H1 (cell line): ENCODE results near the gene FSTL4. TPM values are rescaled to one million over a fixed set of nuclear protein-coding genes. Genes with fewer than 3 reads are reported as not detected.

Experiments used
- CTCF ChIA-PET: fragments of 300-600 bp; sonication (Branson Sonifier 250); formaldehyde crosslinking; loops from one replicate; lab custom pipeline; 2021; ENCODE audit not compliant: partially characterized antibody; lab: Charles Lee
- POLR2A ChIA-PET: fragments of 300-600 bp; sonication (Branson Sonifier 250); formaldehyde crosslinking; loops from one replicate; lab custom pipeline; 2021; ENCODE audit warnings: inconsistent platforms; ENCODE audit not compliant: partially characterized antibody; lab: Charles Lee
- DNase-seq, 2 experiments: peaks; one replicate each; pipeline versions ENCODE4 v3.0.0 to v3.0.0-alpha.2; 2010 to 2022; ENCODE audit warnings: low spot score in 2 of 2, low read depth in 1 of 2, mixed read lengths in 1 of 2
- FAIRE-seq: peaks from 2 replicates; lab custom pipeline; 2011; peaks lifted over from hg19 to GRCh38; lab: Jason Lieb, UNC
- H2AFZ ChIP-seq: 2 replicates; pipeline ENCODE4 v1.8.1; 2012; ENCODE audit warnings: low read length, inconsistent platforms
- H2AK5ac ChIP-seq: 2 replicates; pipeline ENCODE4 v1.6.1; 2013; ENCODE audit warnings: low read depth, low read length
- H2BK120ac ChIP-seq: replicated peaks from 2 replicates; pipeline ENCODE3; 2013; ENCODE audit warnings: low read depth, low read length, inconsistent platforms
- H2BK12ac ChIP-seq: 2 replicates; pipeline ENCODE4 v1.6.1; 2013; ENCODE audit warnings: low read depth, low read length
- H2BK15ac ChIP-seq: 2 replicates; pipeline ENCODE4 v1.6.1; 2013; ENCODE audit warnings: low read length
- H2BK20ac ChIP-seq: 2 replicates; pipeline ENCODE4 v1.6.1; 2013; ENCODE audit warnings: low read length
- H2BK5ac ChIP-seq: 2 replicates; pipeline ENCODE4 v1.6.1; 2013; ENCODE audit warnings: low read depth, low read length
- H3K14ac ChIP-seq: 2 replicates; pipeline ENCODE4 v1.6.1; 2013; ENCODE audit warnings: inconsistent platforms; ENCODE audit not compliant: insufficient read length
- H3K18ac ChIP-seq: 2 replicates; pipeline ENCODE4 v1.6.1; 2013; ENCODE audit warnings: low read length; ENCODE audit errors: extremely low read depth
- H3K23ac ChIP-seq: 2 replicates; pipeline ENCODE4 v1.6.1; 2013; ENCODE audit warnings: inconsistent platforms; ENCODE audit not compliant: insufficient read length
- H3K23me2 ChIP-seq: 2 replicates; pipeline ENCODE4 v1.6.1; 2013; ENCODE audit warnings: low read depth, low read length
- H3K27ac ChIP-seq: 2 replicates; pipeline ENCODE4 v1.6.1; 2011; ENCODE audit warnings: low read depth, low read length, inconsistent platforms
- H3K27me3 ChIP-seq, 4 experiments: replicated peaks in 1 of 4; 1 replicate in 1 of 4; 2 replicates in 3 of 4; pipeline versions ENCODE4 v1.6.1 to v1.8.1; 2011 to 2013; ENCODE audit warnings: low read length in 3 of 4, mild to moderate bottlenecking in 3 of 4, inconsistent platforms in 2 of 4, mixed read lengths in 2 of 4, moderate library complexity in 1 of 4; ENCODE audit not compliant: control insufficient read depth in 3 of 4, insufficient read depth in 3 of 4; ENCODE audit errors: extremely low read depth in 1 of 4
- H3K36me3 ChIP-seq, 4 experiments: 2 replicates each; pipeline versions ENCODE4 v1.6.1 to v1.8.1; 2011 to 2013; ENCODE audit warnings: mild to moderate bottlenecking in 4 of 4, low read length in 3 of 4, moderate library complexity in 2 of 4, control low read depth in 1 of 4, inconsistent platforms in 1 of 4; ENCODE audit not compliant: insufficient read depth in 4 of 4, control insufficient read depth in 2 of 4
- H3K4ac ChIP-seq: replicated peaks from 2 replicates; pipeline ENCODE3; 2013; ENCODE audit warnings: low read length, low read depth, mixed read lengths, inconsistent platforms; ENCODE audit not compliant: insufficient read length
- H3K4me1 ChIP-seq, 4 experiments: replicated peaks in 1 of 4; 1 replicate in 1 of 4; 2 replicates in 3 of 4; pipeline versions ENCODE4 v1.6.1 to v1.8.1; 2011 to 2013; ENCODE audit warnings: low read length in 3 of 4, inconsistent platforms in 2 of 4, mixed read lengths in 1 of 4; ENCODE audit not compliant: insufficient read depth in 4 of 4, control insufficient read depth in 3 of 4
- H3K4me2 ChIP-seq, 2 experiments: 2 replicates each; pipeline versions ENCODE4 v1.6.1 to v1.8.1; 2011 to 2013; ENCODE audit warnings: low read depth in 2 of 2, low read length in 2 of 2, control low read depth in 1 of 2, inconsistent platforms in 1 of 2, mild to moderate bottlenecking in 1 of 2; ENCODE audit not compliant: insufficient read depth in 1 of 2
- H3K4me3 ChIP-seq, 4 experiments: fragments of 200-600, 300-600 bp in 1 of 4; sonication (generic), shearing (Covaris generic), sonication (Bioruptor Twin) in 1 of 4; 2 replicates each; pipeline versions ENCODE4 v1.5.1 to v1.8.1; 2011 to 2016; ENCODE audit warnings: low read length in 4 of 4, low read depth in 3 of 4, control low read depth in 2 of 4, inconsistent platforms in 2 of 4, mild to moderate bottlenecking in 2 of 4, mixed read lengths in 1 of 4, moderate library complexity in 1 of 4; ENCODE audit not compliant: insufficient read depth in 2 of 4; ENCODE audit errors: extremely low read depth in 1 of 4
- H3K56ac ChIP-seq: replicated peaks from 2 replicates; pipeline ENCODE3; 2013; ENCODE audit warnings: low read depth, mild to moderate bottlenecking, mixed read lengths, low read length, inconsistent platforms; ENCODE audit not compliant: insufficient read length
- H3K79me1 ChIP-seq: 2 replicates; pipeline ENCODE4 v1.6.1; 2013; ENCODE audit warnings: low read depth, low read length, control low read depth
- H3K79me2 ChIP-seq, 2 experiments: 2 replicates each; pipeline versions ENCODE4 v1.6.1 to v1.8.1; 2012 to 2013; ENCODE audit warnings: low read length in 2 of 2, mild to moderate bottlenecking in 2 of 2, inconsistent platforms in 1 of 2; ENCODE audit not compliant: insufficient read depth in 2 of 2, control insufficient read depth in 1 of 2
- H3K9ac ChIP-seq, 4 experiments: replicated peaks in 1 of 4; 1 replicate in 1 of 4; 2 replicates in 3 of 4; pipeline versions ENCODE4 v1.6.1 to v1.8.1; 2011 to 2013; ENCODE audit warnings: low read depth in 3 of 4, low read length in 3 of 4, control low read depth in 2 of 4, mild to moderate bottlenecking in 2 of 4, moderate library complexity in 2 of 4, inconsistent platforms in 1 of 4; ENCODE audit errors: extremely low read depth in 1 of 4
- H3K9me3 ChIP-seq, 2 experiments: 2 replicates each; pipeline versions ENCODE4 v1.6.1 to v1.8.1; 2012 to 2013; ENCODE audit warnings: mild to moderate bottlenecking in 2 of 2, moderate library complexity in 2 of 2, control low read depth in 1 of 2, inconsistent platforms in 1 of 2, low read depth in 1 of 2, low read length in 1 of 2, mixed read lengths in 1 of 2; ENCODE audit not compliant: insufficient read depth in 2 of 2
- H4K20me1 ChIP-seq, 2 experiments: replicated peaks in 1 of 2; 2 replicates each; pipeline versions ENCODE3 to v1.8.1; 2011 to 2013; ENCODE audit warnings: inconsistent platforms in 2 of 2, low read length in 2 of 2, mild to moderate bottlenecking in 1 of 2; ENCODE audit not compliant: insufficient read depth in 2 of 2, control insufficient read depth in 1 of 2
- H4K5ac ChIP-seq: 2 replicates; pipeline ENCODE4 v1.6.1; 2013; ENCODE audit warnings: low read length, low read depth, mixed read lengths, inconsistent platforms; ENCODE audit not compliant: insufficient read length
- H4K8ac ChIP-seq: 2 replicates; pipeline ENCODE4 v1.8.0; 2013; ENCODE audit warnings: mild to moderate bottlenecking, moderate library complexity, low read length, inconsistent platforms; ENCODE audit not compliant: insufficient read depth; ENCODE audit errors: extremely low read depth
- H4K91ac ChIP-seq: replicated peaks from 2 replicates; pipeline ENCODE3; 2013; ENCODE audit warnings: low read length, mixed read lengths, inconsistent platforms; ENCODE audit not compliant: insufficient read length
- CBX8 ChIP-seq: fragments of 300-800, 300-1000 bp; sonication (generic); IDR thresholded peaks from 2 replicates; pipeline ENCODE4 v1.7.1; 2016; ENCODE audit warnings: low read depth, low read length, borderline replicate concordance
- EP300 ChIP-seq, 2 experiments: IDR thresholded peaks; 1 replicate in 1 of 2; 2 replicates in 1 of 2; pipeline ENCODE4 v1.6.1; 2011 to 2012; ENCODE audit warnings: low read depth in 2 of 2, low read length in 2 of 2, mild to moderate bottlenecking in 2 of 2, borderline replicate concordance in 1 of 2, inconsistent platforms in 1 of 2, moderate library complexity in 1 of 2
- JUND ChIP-seq: IDR thresholded peaks from 2 replicates; pipeline ENCODE4 v1.6.1; 2011; ENCODE audit warnings: mild to moderate bottlenecking, improper control_type of control experiment, low read length
- MAFK ChIP-seq: IDR thresholded peaks from 2 replicates; pipeline ENCODE4 v1.6.1; 2012; ENCODE audit warnings: low read depth, mild to moderate bottlenecking, improper control_type of control experiment, low read length
- NRF1 ChIP-seq: IDR thresholded peaks from 2 replicates; pipeline ENCODE4 v1.6.1; 2011; ENCODE audit warnings: mild to moderate bottlenecking, low read depth, low read length, improper control_type of control experiment
- SAP30 ChIP-seq: fragments of 300-600 bp; sonication (generic); IDR thresholded peaks from 2 replicates; pipeline ENCODE4 v1.7.1; 2012; ENCODE audit warnings: low read length, moderate library complexity, mild to moderate bottlenecking, inconsistent platforms; ENCODE audit not compliant: insufficient read depth, insufficient replicate concordance
- SP4 ChIP-seq: IDR thresholded peaks from 2 replicates; pipeline ENCODE4 v1.6.1; 2012; ENCODE audit warnings: low read length, inconsistent platforms
- polyA plus RNA-seq, 7 experiments: library from polyadenylated mRNA; depleted of rRNA in 3 of 7; stranded (reverse) in 5 of 7; unstranded in 2 of 7; fragments of >200 nt in 5 of 7; fragments of 200-250 nt in 2 of 7; gene quantifications; 1 replicate in 5 of 7; 2 replicates in 1 of 7; 4 replicates in 1 of 7; pipeline versions ENCODE4 v1.2.1 to v1.2.3, GENCODE V29; 2011 to 2013; ENCODE audit warnings: missing spikeins in 2 of 7, mixed read lengths in 2 of 7
- total RNA-seq: library from RNA; stranded (reverse); fragmentation: NEBNext Ultra II Directional; extraction: Animal tissue kit (Norgen Biotek cat#: 25700); gene quantifications from 2 replicates; pipeline ENCODE4 v1.2.1, GENCODE V29; 2021

Gene FSTL4
- total and polyA plus RNA-seq, 2 of the 8 experiments (the other 6 are each of a cell fraction or from before 2014, with no cell fraction given) = 3.1 to 4.1 TPM

DNA sequence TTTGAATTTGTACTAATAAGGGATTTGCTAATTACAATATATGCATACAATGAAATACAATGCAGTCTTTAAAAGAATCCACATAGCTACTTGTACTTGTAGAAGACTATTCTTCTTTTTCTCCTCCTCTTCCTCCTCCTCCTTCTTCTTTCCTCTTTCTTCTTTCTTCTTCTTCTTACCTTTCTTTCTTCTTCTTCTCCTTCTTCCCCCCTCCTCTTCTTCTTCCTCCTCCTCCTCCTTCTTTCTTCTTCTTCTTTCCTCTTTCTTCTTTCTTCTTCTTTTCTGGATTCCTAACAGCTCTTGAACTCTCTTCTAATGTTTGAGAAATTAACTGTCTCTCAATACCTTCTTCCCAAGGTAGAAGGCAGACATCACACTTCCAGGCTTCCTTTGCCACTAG is 29.3 kb upstream of the FSTL4 start:
- no peaks in the 10 kb centered on the region for H3K79me2 ChIP-seq
- no peaks in the 10 kb centered on the region for H3K79me1 ChIP-seq
- H4K20me1 ChIP-seq = no peaks in the 10 kb centered on the region
- H3K23me2 ChIP-seq = no peaks in the 10 kb centered on the region
- no peak overlapping the region for H4K8ac ChIP-seq
- no peak overlapping the region for H2BK120ac ChIP-seq
- no peaks in the 10 kb centered on the region for H3K9me3 ChIP-seq
- no peak overlapping the region for H3K23ac ChIP-seq
- no peak overlapping the region for H3K4ac ChIP-seq
- no peak overlapping the region for H2AFZ ChIP-seq
- H3K4me3 ChIP-seq = no peak overlapping the region
- H3K18ac ChIP-seq = no peak overlapping the region
- H3K9ac ChIP-seq = no peak overlapping the region
- H4K5ac ChIP-seq = no peak overlapping the region
- DNase-seq (no peak), FAIRE-seq (no peak)
- no peak overlapping the region for H2BK12ac ChIP-seq
- no peak overlapping the region for H3K56ac ChIP-seq
- H2AK5ac ChIP-seq = no peak overlapping the region
- no peak for TF ChIP-seq MAFK
- TF ChIP-seq JUND = no peak
- TF ChIP-seq NRF1 = no peak
- no peak for TF ChIP-seq EP300 (IDR thresholded peaks at IDR 0.05; ENCODE audit: borderline replicate concordance in 1 of 2, low read depth in 2 of 2, low read length in 2 of 2)
- TF ChIP-seq SAP30 = no peak
- TF ChIP-seq SP4 = no peak
- no peak for TF ChIP-seq CBX8
- no peak overlapping the region for H2BK15ac ChIP-seq
- H3K27ac ChIP-seq = no peak overlapping the region
- ChIA-PET POLR2A (no interaction called here), CTCF (no interaction called here)
- H3K4me1 ChIP-seq = no peaks in the 10 kb centered on the region
- no peak overlapping the region for H4K91ac ChIP-seq
- no peak overlapping the region for H3K4me2 ChIP-seq
- no peak overlapping the region for H3K14ac ChIP-seq
- no peaks in the 10 kb centered on the region; a peak in 1 of 8 replicates for H3K36me3 ChIP-seq
- no peak overlapping the region for H2BK5ac ChIP-seq
- no peaks in the 10 kb centered on the region for H3K27me3 ChIP-seq
- H2BK20ac ChIP-seq = no peak overlapping the region
